ENCODE results near the gene GMPPA.

GMPPA gene

GRCh38 chr2:219514836-219515235 is 16.1 kb downstream of the GMPPA start:
- Histone ChIP-seq H3K27ac (no peak overlapping the region), H3K4me3 (no peak overlapping the region)
- TF ChIP-seq CTCF (IDR thresholded peaks at IDR 0.05), result no peak
- DNase-seq (ENCODE audit: low spot score), result no peak

- no peak overlapping the region for H3K27ac ChIP-seq
- no peak for DNase-seq (ENCODE audit: low spot score)
- no peak overlapping the region for H3K4me3 ChIP-seq
- TF ChIP-seq CTCF (IDR thresholded peaks at IDR 0.05), result no peak
Observed at GRCh38 chr2:219515874-219516629, 17.4 kb downstream of the GMPPA start.

- Histone ChIP-seq H3K27ac (no peak overlapping the region), H3K4me3 (no peak overlapping the region)
- no peak for TF ChIP-seq CTCF (IDR thresholded peaks at IDR 0.05)
- DNase-seq (ENCODE audit: low spot score), result no peak
Observed at GRCh38 chr2:219516888-219517287, 18.2 kb downstream of the GMPPA start.

GRCh38 chr2:219517954-219518778 is 19.5 kb downstream of the GMPPA start:
- DNase-seq (ENCODE audit: low spot score), result no peak
- TF ChIP-seq CTCF (IDR thresholded peaks at IDR 0.05), result no peak
- Histone ChIP-seq H3K27ac (no peak overlapping the region), H3K4me3 (no peak overlapping the region)

GRCh38 chr2:219519526-219519916 is 20.8 kb downstream of the GMPPA start:
- H3K4me3 ChIP-seq, result no peak overlapping the region
- no peak overlapping the region for H3K27ac ChIP-seq
- TF ChIP-seq CTCF (IDR thresholded peaks at IDR 0.05), result no peak
- no peak for DNase-seq (ENCODE audit: low spot score)

GRCh38 chr2:219520079-219520478 is 21.4 kb downstream of the GMPPA start:
- Histone ChIP-seq H3K27ac (no peak overlapping the region), H3K4me3 (no peak overlapping the region)
- no peak for TF ChIP-seq CTCF (IDR thresholded peaks at IDR 0.05)
- DNase-seq (ENCODE audit: low spot score), result no peak

Measured in coronary artery (tissue), 2 donors.